Neuron (in vitro differentiated cells): Measurements from ENCODE around the gene ARHGAP22.

Source experiments
- H2AFZ ChIP-seq: one replicate; pipeline ENCODE4 v1.6.1; 2013; ENCODE audit warnings: low read depth, mild to moderate bottlenecking, inconsistent platforms, low read length, moderate library complexity
- H3K27me3 ChIP-seq: one replicate; pipeline ENCODE4 v1.6.1; 2013; ENCODE audit warnings: low read length; ENCODE audit not compliant: insufficient read depth
- H3K36me3 ChIP-seq: one replicate; pipeline ENCODE4 v1.6.1; 2013; ENCODE audit warnings: low read length; ENCODE audit not compliant: insufficient read depth
- H3K4me1 ChIP-seq: one replicate; pipeline ENCODE4 v1.6.1; 2013; ENCODE audit warnings: low read length; ENCODE audit not compliant: insufficient read depth
- H3K4me3 ChIP-seq: 2 replicates; pipeline ENCODE4 v1.5.1; 2013; ENCODE audit warnings: mild to moderate bottlenecking, low read length, moderate library complexity
- H3K9me3 ChIP-seq: one replicate; pipeline ENCODE4 v1.6.1; 2013; ENCODE audit warnings: low read length

The ARHGAP22 gene

DNA sequence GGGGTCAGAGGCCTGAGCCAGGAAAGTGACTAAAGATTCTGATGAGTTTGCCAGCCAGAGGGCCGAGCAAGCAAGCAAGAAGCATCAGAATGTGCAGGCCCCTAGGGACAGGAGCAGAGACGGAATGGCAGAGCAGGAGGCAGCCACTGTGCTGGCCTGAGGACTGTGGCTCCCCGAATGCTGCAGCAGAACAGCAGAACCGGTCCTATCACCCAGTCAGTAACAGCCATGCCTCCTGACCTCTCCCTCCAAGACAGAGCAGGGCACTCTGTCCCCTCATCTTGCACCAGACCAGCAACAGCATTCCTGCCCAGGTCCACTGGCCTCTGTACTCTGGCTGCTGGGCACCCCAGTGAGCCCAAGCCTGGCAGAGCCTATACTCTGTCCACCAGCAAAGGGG lies 85.9 kb downstream of the ARHGAP22 start:
- H3K27me3 ChIP-seq, result peaks cover 45% of the 10 kb centered on the region
- H3K4me3 ChIP-seq, result no peak overlapping the region
- no peaks in the 10 kb centered on the region for H3K9me3 ChIP-seq
- peaks cover 6% of the 10 kb centered on the region for H3K4me1 ChIP-seq
- no peaks in the 10 kb centered on the region for H3K36me3 ChIP-seq
- H2AFZ ChIP-seq, result no peak overlapping the region

GRCh38 chr10:48517911-48518811 lies 86.7 kb downstream of the ARHGAP22 start:
- H3K27me3 ChIP-seq, result peaks cover 42% of the 10 kb centered on the region
- H3K4me3 ChIP-seq, result no peak overlapping the region
- no peaks in the 10 kb centered on the region for H3K36me3 ChIP-seq
- H3K4me1 ChIP-seq, result peaks cover 3% of the 10 kb centered on the region
- H2AFZ ChIP-seq, result no peak overlapping the region
- H3K9me3 ChIP-seq, result no peaks in the 10 kb centered on the region

DNA sequence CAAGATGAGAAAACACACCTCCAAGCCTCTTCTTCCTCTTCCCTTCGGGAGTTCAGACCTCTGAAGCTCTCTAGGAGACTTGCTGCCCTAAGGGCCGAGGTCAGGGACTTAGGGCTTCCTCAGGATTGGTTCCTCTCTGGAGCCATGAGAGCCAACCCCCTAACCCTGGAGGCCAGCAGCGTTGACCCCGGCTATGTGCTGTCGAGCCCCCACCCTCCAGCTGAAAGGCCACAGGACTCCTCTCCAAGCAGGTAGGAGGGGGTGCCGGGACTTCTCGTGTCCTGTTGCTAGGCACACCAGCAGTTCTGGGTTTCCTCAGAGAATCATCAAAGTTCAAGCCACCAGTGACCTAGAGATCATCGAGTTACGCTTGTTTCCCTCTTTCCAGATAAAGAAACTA lies 87.4 kb downstream of the ARHGAP22 start:
- H3K36me3 ChIP-seq, result no peaks in the 10 kb centered on the region
- no peak overlapping the region for H2AFZ ChIP-seq
- peaks cover 35% of the 10 kb centered on the region for H3K27me3 ChIP-seq
- H3K4me1 ChIP-seq, result no peaks in the 10 kb centered on the region
- no peak overlapping the region for H3K4me3 ChIP-seq
- H3K9me3 ChIP-seq, result no peaks in the 10 kb centered on the region

DNA sequence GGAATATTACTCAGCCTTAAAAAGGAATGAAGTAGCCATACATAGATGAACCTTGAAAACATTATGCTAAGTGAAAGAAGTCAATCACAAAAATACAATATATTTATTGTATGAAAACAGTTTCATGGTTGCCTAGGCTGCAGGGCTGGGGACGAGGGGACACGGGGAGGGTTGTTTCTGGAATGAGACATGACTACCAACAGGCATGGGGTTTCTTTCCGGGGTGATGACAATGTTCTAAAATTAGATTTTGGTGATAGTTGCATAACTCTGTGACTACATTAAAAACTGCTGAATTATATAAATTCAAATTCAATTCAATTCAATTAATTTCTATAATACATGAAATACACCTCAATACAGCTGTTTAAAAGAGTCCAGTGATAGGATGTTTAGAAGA lies 88.0 kb downstream of the ARHGAP22 start:
- Histone ChIP-seq H3K36me3 (no peaks in the 10 kb centered on the region), H3K4me3 (no peak overlapping the region), H3K9me3 (no peaks in the 10 kb centered on the region), H2AFZ (no peak overlapping the region), H3K27me3 (peaks cover 30% of the 10 kb centered on the region), H3K4me1 (no peaks in the 10 kb centered on the region)

DNA sequence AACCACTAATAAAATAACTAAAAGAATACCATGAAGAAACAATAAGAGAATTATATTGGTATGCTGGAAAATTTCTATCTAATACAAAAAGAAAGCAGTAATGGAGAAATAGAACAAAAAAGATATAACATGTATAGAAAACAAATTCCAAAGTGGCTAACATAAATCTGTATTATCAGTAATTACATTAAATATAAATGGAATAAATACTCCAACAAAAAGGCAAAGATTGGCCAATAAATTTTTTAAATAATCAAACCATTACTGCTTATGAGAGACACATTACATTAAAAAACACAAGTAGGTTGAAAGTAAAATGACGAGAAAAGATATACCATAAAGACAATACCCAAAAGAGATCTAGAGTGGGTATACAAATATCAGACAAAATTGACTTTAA lies 90.0 kb downstream of the ARHGAP22 start:
- Histone ChIP-seq H3K36me3 (no peaks in the 10 kb centered on the region), H3K4me3 (no peak overlapping the region), H3K9me3 (no peaks in the 10 kb centered on the region), H3K27me3 (peaks cover 11% of the 10 kb centered on the region), H3K4me1 (no peaks in the 10 kb centered on the region), H2AFZ (no peak overlapping the region)

- Histone ChIP-seq H3K9me3 (no peaks in the 10 kb centered on the region), H2AFZ (no peak overlapping the region), H3K27me3 (peaks cover 7% of the 10 kb centered on the region), H3K36me3 (no peaks in the 10 kb centered on the region), H3K4me1 (no peaks in the 10 kb centered on the region), H3K4me3 (no peak overlapping the region)
These were observed 90.6 kb downstream of the ARHGAP22 start for GRCh38 chr10:48514255-48514654.

GRCh38 chr10:48512861-48513260 lies 92.0 kb downstream of the ARHGAP22 start:
- Histone ChIP-seq H3K4me1 (no peaks in the 10 kb centered on the region), H3K27me3 (no peaks in the 10 kb centered on the region)

GRCh38 chr10:48511875-48512231 lies 93.0 kb downstream of the ARHGAP22 start:
- no peak overlapping the region for H3K4me3 ChIP-seq
- H2AFZ ChIP-seq, result no peak overlapping the region
- H3K36me3 ChIP-seq, result no peaks in the 10 kb centered on the region
- no peaks in the 10 kb centered on the region for H3K9me3 ChIP-seq
- H3K27me3 ChIP-seq, result no peaks in the 10 kb centered on the region
- H3K4me1 ChIP-seq, result no peaks in the 10 kb centered on the region

More at GRCh38 chr10:48512861-48513260, 92.0 kb downstream of the ARHGAP22 start:
- H3K9me3 ChIP-seq, result no peaks in the 10 kb centered on the region
- H3K36me3 ChIP-seq, result no peaks in the 10 kb centered on the region
- H3K4me3 ChIP-seq, result no peak overlapping the region
- no peak overlapping the region for H2AFZ ChIP-seq

DNA sequence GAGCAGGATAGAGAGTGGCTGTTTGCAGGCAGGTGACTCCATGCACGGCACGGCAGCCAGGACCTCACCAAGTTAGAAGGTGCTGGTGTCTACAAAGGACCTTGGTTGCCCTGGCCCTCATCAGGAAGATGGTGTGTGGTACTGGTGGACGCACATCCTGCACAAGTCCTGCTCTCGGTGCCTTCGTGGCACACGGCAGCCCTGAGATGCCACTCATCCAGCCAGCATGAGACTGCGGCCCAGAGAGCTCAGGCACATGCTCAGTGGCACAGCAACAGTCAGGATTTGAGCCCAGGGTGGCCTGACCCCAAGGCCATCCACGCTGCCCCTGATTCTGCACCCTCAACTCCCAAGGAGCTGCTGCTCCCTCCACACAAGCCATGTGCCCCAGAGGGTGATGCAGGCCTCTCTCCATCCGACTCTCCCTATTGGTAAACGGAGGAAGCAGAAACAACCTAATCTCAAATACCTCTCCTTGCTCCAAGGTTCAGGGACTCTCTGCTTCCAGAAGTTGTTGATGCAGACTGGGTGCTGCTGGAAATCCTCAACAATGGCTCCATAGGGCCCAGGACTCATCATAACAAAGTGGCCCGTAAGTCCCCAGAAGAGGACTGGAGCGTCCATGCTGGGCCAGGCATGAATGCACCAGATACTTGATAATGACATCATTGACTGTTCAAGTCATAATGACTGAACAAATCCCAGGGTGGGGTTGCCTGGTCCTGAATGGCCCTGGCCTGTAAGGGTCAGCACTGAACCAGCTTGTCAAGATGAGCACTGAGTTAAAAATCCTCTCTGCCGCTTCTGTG lies 93.6 kb downstream of the ARHGAP22 start:
- Histone ChIP-seq H2AFZ (no peak overlapping the region), H3K9me3 (no peaks in the 10 kb centered on the region)

GRCh38 chr10:48509974-48510692 lies 94.7 kb downstream of the ARHGAP22 start:
- no peaks in the 10 kb centered on the region for H3K36me3 ChIP-seq
- no peaks in the 10 kb centered on the region for H3K27me3 ChIP-seq
- H3K9me3 ChIP-seq, result no peaks in the 10 kb centered on the region
- H3K4me1 ChIP-seq, result no peaks in the 10 kb centered on the region
- no peak overlapping the region for H3K4me3 ChIP-seq
- no peak overlapping the region for H2AFZ ChIP-seq

More for the DNA sequence above, 93.6 kb downstream of the ARHGAP22 start:
- H3K4me1 ChIP-seq, result no peaks in the 10 kb centered on the region
- H3K36me3 ChIP-seq, result no peaks in the 10 kb centered on the region
- no peaks in the 10 kb centered on the region for H3K27me3 ChIP-seq
- no peak overlapping the region for H3K4me3 ChIP-seq

DNA sequence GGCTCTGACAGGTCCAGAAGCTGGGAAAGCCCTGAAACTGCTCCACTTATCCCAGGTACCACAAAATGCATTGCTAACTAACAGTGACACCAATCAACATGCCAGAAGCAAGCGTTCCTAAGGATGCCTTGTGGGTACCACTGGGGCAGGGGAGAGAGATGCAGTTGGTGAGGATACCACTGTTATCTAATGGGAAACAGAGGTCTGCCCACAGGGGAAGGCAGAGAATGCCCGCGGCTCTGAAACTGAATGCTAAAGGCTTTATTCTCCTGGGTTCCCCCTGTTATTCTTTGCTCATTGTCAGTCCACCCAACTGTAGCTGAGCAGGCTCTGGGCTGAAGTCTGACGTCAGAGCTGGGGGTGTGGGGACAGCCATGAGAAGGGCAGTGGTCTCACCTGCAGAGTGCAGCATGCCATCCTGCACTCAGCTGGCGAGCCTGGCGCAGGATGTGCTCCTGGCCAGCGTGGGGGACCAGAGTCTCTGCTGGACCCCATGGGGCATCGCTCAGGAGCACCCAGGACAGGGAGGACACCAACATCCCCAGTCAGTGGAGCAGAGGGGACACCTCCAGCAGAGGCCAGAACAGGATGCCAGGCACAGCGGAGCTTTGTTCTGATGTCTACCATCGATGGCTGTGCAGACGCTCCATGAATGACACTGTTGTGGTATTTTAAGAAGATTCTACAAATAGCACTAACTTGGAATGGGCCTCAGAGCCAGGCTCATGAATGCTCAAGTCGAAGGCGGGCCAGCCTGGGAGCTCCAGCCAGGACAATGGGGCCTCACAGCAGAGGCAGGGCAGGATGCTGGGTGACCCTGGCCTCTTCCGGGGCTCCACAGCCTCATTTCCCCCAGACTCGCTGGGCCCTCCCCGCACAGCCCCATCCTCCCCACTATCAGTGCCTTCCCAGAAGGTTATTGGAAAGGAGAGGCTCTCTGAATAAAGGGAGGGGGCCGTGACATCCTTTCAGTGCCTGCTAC lies 95.8 kb downstream of the ARHGAP22 start:
- Histone ChIP-seq H2AFZ (no peak overlapping the region), H3K9me3 (no peaks in the 10 kb centered on the region), H3K4me3 (no peak overlapping the region), H3K27me3 (no peaks in the 10 kb centered on the region), H3K36me3 (no peaks in the 10 kb centered on the region), H3K4me1 (no peaks in the 10 kb centered on the region)
